K562 (cell line): ENCODE measurements around the gene SLC16A9. TPM values are rescaled to one million over a fixed set of nuclear protein-coding genes. Genes with fewer than 3 reads are reported as not detected.
"Not testable (repeated sequence)": the region's sequence is repeated elsewhere in the genome, so short reads cannot be mapped to it uniquely, and the experiment has no call there.

Experiments
- ATAC-seq: fragments of 200-7000 bp; cut with Tn5 transposase; 3 replicates; pipeline ENCODE4 v1.9.1; 2020; ENCODE audit warnings: moderate library complexity
- BruUV-seq: library from RNA; stranded (reverse); fragments of 400-500 nt; replicated peaks from 2 replicates; lab custom pipeline; 2021; lab: Mats Ljungman, UMichigan
- CTCF ChIA-PET: fragments of 300-600 bp; formaldehyde crosslinking; extraction: SDS; loops from one replicate; lab custom pipeline; 2021; ENCODE audit warnings: low intra/inter-chr PET ratio; lab: Yijun Ruan, JAX
- POLR2A ChIA-PET: fragments of 300-600, 350-650 bp; sonication (Branson Sonifier 250); formaldehyde crosslinking; extraction: SDS; loops from one replicate; lab custom pipeline; 2021; ENCODE audit warnings: antibody characterized with exemption, inconsistent platforms; lab: Yijun Ruan, JAX
- DNase-seq, 4 experiments: peaks; one replicate each; pipeline versions ENCODE4 v3.0.0 to v3.0.0-alpha.2; 2011 to 2018; ENCODE audit warnings: low spot score in 3 of 4, mixed read lengths in 3 of 4; ENCODE audit errors: extremely low read depth in 1 of 4
- FAIRE-seq: peaks from 2 replicates; lab custom pipeline; 2011; peaks lifted over from hg19 to GRCh38; lab: Jason Lieb, UNC
- H2AFZ ChIP-seq: 2 replicates; pipeline ENCODE4 v1.6.0; 2011; ENCODE audit warnings: low read depth, low read length, control low read depth, inconsistent platforms
- H3K27ac ChIP-seq: fragments of 200-600 bp; 3 replicates; pipeline ENCODE4 v1.8.0; 2011; ENCODE audit warnings: low read depth, mild to moderate bottlenecking, control low read depth, inconsistent platforms, low read length, moderate library complexity, mixed read lengths; ENCODE audit errors: extremely low read depth
- H3K27me3 ChIP-seq, 2 experiments: fragments of 300-600 bp in 1 of 2; 2 replicates in 1 of 2; 3 replicates in 1 of 2; pipeline versions ENCODE4 v1.6.0 to v1.8.0; 2011; ENCODE audit warnings: inconsistent platforms in 2 of 2, low read length in 2 of 2, mild to moderate bottlenecking in 1 of 2, mixed read lengths in 1 of 2, moderate library complexity in 1 of 2; ENCODE audit not compliant: control insufficient read depth in 2 of 2, insufficient read depth in 2 of 2
- H3K36me3 ChIP-seq: fragments of 300-600 bp; 3 replicates; pipeline ENCODE4 v1.8.0; 2011; ENCODE audit warnings: mild to moderate bottlenecking, low read length, inconsistent platforms; ENCODE audit not compliant: control insufficient read depth, insufficient read depth
- H3K4me1 ChIP-seq, 2 experiments: fragments of 200-600 bp in 1 of 2; replicated peaks in 1 of 2; 2 replicates in 1 of 2; 3 replicates in 1 of 2; pipeline versions ENCODE4 v1.5.1 to v1.8.0; 2011; ENCODE audit warnings: inconsistent platforms in 2 of 2, low read length in 2 of 2, mild to moderate bottlenecking in 1 of 2, mixed read lengths in 1 of 2, moderate library complexity in 1 of 2; ENCODE audit not compliant: control insufficient read depth in 2 of 2, insufficient read depth in 2 of 2
- H3K4me2 ChIP-seq: 2 replicates; pipeline ENCODE4 v1.6.1; 2011; ENCODE audit warnings: low read length, control low read depth, inconsistent platforms, mixed read lengths; ENCODE audit not compliant: insufficient read depth
- H3K4me3 ChIP-seq: fragments of 200-600 bp; sonication (generic), shearing (Covaris generic); 2 replicates; pipeline ENCODE4 v1.5.1; 2016; ENCODE audit warnings: control low read depth, inconsistent platforms
- H3K79me2 ChIP-seq: fragments of 200-600 bp; 3 replicates; pipeline ENCODE4 v1.8.0; 2011; ENCODE audit warnings: low read length, inconsistent platforms; ENCODE audit not compliant: control insufficient read depth, insufficient read depth
- H3K9ac ChIP-seq, 2 experiments: 2 replicates each; pipeline versions ENCODE4 v1.6.0 to v1.6.1; 2011; ENCODE audit warnings: low read depth in 2 of 2, low read length in 2 of 2, control low read depth in 1 of 2, inconsistent platforms in 1 of 2, mild to moderate bottlenecking in 1 of 2, mixed read lengths in 1 of 2; ENCODE audit not compliant: insufficient read depth in 1 of 2
- H3K9me1 ChIP-seq: one replicate; pipeline ENCODE4 v1.6.0; 2011; ENCODE audit warnings: inconsistent platforms, mild to moderate bottlenecking, low read length, moderate library complexity; ENCODE audit not compliant: control insufficient read depth, insufficient read depth
- H3K9me3 ChIP-seq: replicated peaks from 2 replicates; pipeline ENCODE4 v1.5.1; 2011; ENCODE audit warnings: low read depth, low read length, inconsistent platforms; ENCODE audit not compliant: control insufficient read depth, insufficient read depth
- H4K20me1 ChIP-seq: replicated peaks from 2 replicates; pipeline ENCODE4 v1.6.1; 2011; ENCODE audit warnings: low read length, inconsistent platforms, mixed read lengths; ENCODE audit not compliant: control insufficient read depth, insufficient read depth
- ZFP1 ChIP-seq: fragments of 450-650 bp; formaldehyde crosslinking; IDR thresholded peaks from 2 replicates; pipeline ENCODE4 v1.4.0; 2020; ENCODE audit warnings: mild to moderate bottlenecking, mixed read lengths
- ZNF583 ChIP-seq: fragments of 250-450 bp; sonication (Bioruptor Pico); IDR thresholded peaks from 2 replicates; pipeline ENCODE4 v1.4.0; 2020
- in situ Hi-C: fragments of 300-500 bp; cut with MboI; formaldehyde crosslinking; loops from 4 replicates; pipeline ENCODE4 v1.15.0; 2018; ENCODE audit warnings: inconsistent platforms, mixed read lengths
- intact Hi-C: fragments of 100-400 bp; cut with micrococcal nuclease; formaldehyde crosslinking; loops from 2 replicates; pipeline ENCODE4 v1.14.2; 2022
- polyA plus RNA-seq, 8 experiments: library from polyadenylated mRNA; depleted of rRNA in 4 of 8; stranded (reverse) in 5 of 8; unstranded in 3 of 8; fragments of >200 nt; fragmentation: Nextera tagmentation in 2 of 8; fragmentation: Illumina TruSeq in 1 of 8; extraction: Ambion mirVana in 2 of 8; extraction: Trizol in 1 of 8; gene quantifications; 2 replicates each; pipeline versions ENCODE4 v1.2.1 to v1.2.3, GENCODE V29; 2011 to 2014; ENCODE audit warnings: inconsistent platforms in 1 of 8, missing spikeins in 1 of 8
- total RNA-seq, 7 experiments: library from RNA; depleted of rRNA in 6 of 7; stranded (reverse); fragments of >200 nt in 6 of 7; fragmentation: Illumina TruSeq in 2 of 7; extraction: Trizol in 2 of 7; gene quantifications; 2 replicates each; pipeline versions ENCODE4 v1.2.1 to v1.2.3, GENCODE V29; 2011 to 2021; ENCODE audit warnings: low replicate concordance in 1 of 7
- TF ChIP-seq, protein P1 (sequence below), 3 experiments: fragments of 200-800 bp in 1 of 3; sonication (Bioruptor generic) in 1 of 3; sonication (generic) in 1 of 3; formaldehyde crosslinking in 1 of 3; IDR thresholded peaks; 2 replicates each; pipeline versions ENCODE4 v1.6.1 to v1.8.0; 2016 to 2022; ENCODE audit warnings: mild to moderate bottlenecking in 2 of 3, missing compliant biosample characterization in 2 of 3, missing genetic modification characterization in 2 of 3, missing genetic modification reagents in 1 of 3

The SLC16A9 gene
- total and polyA plus RNA-seq, 9 of the 15 experiments (the other 6 are each of a cell fraction or from before 2014, with no cell fraction given): 0.90 to 6.4 (median 2.1) TPM

DNA sequence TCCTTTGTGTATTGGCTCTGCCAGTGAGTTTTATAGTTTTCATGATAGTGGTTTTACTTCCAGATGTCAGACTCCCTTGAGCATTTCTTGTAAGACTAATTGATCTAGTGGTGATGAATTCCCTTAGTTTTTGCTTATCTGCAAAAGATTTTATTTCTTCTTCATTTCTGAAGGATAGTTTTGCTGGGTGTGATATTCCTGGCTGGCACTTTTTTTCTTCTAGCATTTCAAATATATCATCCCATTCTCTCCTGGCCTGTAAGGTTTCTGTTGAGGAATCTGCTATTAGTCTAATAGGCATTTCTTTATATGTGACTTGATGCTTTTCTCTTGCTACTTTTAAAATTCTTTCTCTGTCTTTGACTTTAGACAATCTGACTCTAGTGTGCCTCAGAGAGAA lies 64.8 kb downstream of the SLC16A9 start:
- no peak overlapping the region for H3K4me3 ChIP-seq
- H3K9me1 ChIP-seq: no peaks in the 10 kb centered on the region
- no peak for DNase-seq
- no peaks in the 10 kb centered on the region for H3K27me3 ChIP-seq
- H3K4me1 ChIP-seq: no peaks in the 10 kb centered on the region
- TF ChIP-seq ZFP1 (peak; percentile 81), ZNF583 (CRISPR knock-in tag) (peak; percentile 82; the same call in 1 of the 2 replicates)
- TF ChIP-seq, protein P1, sequence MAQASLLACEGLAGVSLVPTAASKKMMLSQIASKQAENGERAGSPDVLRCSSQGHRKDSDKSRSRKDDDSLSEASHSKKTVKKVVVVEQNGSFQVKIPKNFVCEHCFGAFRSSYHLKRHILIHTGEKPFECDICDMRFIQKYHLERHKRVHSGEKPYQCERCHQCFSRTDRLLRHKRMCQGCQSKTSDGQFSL (CRISPR knock-in tag; IDR thresholded peaks at IDR 0.05): no peak
- TF ChIP-seq, protein P1 (tag; IDR thresholded peaks at IDR 0.05): no peak
- ChIA-PET CTCF (no interaction called here), POLR2A (no interaction called here)
- H4K20me1 ChIP-seq: no peaks in the 10 kb centered on the region
- BruUV-seq: no TSS peak
- in situ Hi-C loops (loop anchor here (25.0 kb wide), 1 partner anchor 792 kb away; no protein-coding TSS in a partner anchor), intact Hi-C loops (no loop called here)
- no peak overlapping the region for H3K4me2 ChIP-seq
- H3K9ac ChIP-seq: no peak overlapping the region
- no peak for FAIRE-seq
- ATAC-seq: no peak
- H3K27ac ChIP-seq: no peak overlapping the region
- peaks cover 4% of the 10 kb centered on the region; the same call in 1 of the 2 replicates for H3K9me3 ChIP-seq
- no peaks in the 10 kb centered on the region for H3K79me2 ChIP-seq
- H3K36me3 ChIP-seq: no peaks in the 10 kb centered on the region
- H2AFZ ChIP-seq: no peak overlapping the region

DNA sequence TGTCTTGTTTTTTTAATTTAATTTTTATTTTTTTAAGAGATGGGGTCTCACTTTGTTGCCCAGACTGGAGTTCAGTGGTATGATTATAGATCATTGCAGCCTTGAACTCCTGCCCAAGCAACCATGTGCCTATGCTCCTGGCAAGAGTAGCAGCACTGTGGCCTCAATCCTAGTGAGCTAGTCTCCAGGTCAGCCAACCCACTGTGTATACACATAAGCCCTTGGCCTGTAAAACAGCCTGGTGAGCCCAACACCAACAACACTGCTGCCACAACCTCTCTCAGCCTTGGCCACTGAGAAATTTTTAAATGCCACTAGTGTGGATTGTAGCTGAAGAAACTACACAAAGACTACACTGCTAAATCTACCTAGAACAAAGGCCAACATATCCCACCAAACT lies 68.0 kb downstream of the SLC16A9 start:
- CTCF ChIA-PET, FAIRE-seq: not testable (repeated sequence)

More for the DNA sequence above, 68.0 kb downstream of the SLC16A9 start:
- BruUV-seq, H3K27me3 ChIP-seq, H3K79me2 ChIP-seq, H4K20me1 ChIP-seq, H3K9me1 ChIP-seq, H3K4me3 ChIP-seq, H2AFZ ChIP-seq, DNase-seq, POLR2A ChIA-PET, H3K36me3 ChIP-seq, H3K4me1 ChIP-seq, H3K4me2 ChIP-seq, H3K27ac ChIP-seq, H3K9me3 ChIP-seq, ATAC-seq, H3K9ac ChIP-seq, intact Hi-C loops: not testable (repeated sequence)
- in situ Hi-C loops: loop anchor here (25.0 kb wide), 1 partner anchor 796 kb away; no protein-coding TSS in a partner anchor
